HFF-Myc (cell line): ENCODE data around the gene CFAP100.

Source experiments
- DNase-seq: peaks from one replicate; pipeline ENCODE4 v3.0.0-alpha.2; 2011; ENCODE audit warnings: low read depth; ENCODE audit errors: extremely low read depth
- H3K4me3 ChIP-seq: replicated peaks from 2 replicates; pipeline ENCODE4 v1.5.1; 2011; ENCODE audit warnings: low read depth, mild to moderate bottlenecking, control low read depth, low read length
- TF ChIP-seq, protein P1 (sequence below): IDR thresholded peaks from 2 replicates; pipeline ENCODE4 v1.5.1; 2012; ENCODE audit warnings: mild to moderate bottlenecking, low read depth, low read length, control low read depth; ENCODE audit errors: missing control alignments

The CFAP100 gene

DNA sequence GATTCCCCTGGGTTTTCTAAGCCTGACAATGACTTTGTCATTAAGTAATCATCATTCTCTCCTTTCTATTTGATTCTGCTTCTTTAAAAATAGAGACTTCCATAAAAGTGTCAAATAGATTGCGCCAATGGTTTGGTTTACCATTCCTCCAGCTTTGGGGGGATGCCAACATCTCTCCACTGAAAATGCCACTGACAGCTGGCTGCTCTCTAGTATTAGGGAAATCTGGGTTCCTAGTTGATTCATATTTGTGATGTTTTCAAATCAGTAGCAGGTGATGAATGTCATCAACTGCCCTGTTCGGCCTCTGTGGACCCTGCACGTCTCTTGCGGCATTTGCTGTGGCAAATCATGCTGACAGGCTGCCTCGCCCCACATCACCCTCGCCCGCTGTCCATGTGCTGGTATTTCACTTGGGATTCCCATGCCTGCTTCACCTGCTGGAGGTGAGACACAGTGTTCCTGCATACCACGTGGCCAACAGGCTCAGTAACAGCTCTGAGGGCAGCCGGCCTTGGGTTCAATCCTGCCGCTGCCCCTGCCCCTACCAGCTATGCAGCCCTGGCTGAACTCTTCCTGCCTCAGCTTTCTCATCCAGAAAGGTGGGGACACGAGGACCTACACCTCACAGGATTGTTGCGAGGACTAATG is 52.9 kb downstream of the CFAP100 start:
- DNase-seq = no peak
- TF ChIP-seq, protein P1, sequence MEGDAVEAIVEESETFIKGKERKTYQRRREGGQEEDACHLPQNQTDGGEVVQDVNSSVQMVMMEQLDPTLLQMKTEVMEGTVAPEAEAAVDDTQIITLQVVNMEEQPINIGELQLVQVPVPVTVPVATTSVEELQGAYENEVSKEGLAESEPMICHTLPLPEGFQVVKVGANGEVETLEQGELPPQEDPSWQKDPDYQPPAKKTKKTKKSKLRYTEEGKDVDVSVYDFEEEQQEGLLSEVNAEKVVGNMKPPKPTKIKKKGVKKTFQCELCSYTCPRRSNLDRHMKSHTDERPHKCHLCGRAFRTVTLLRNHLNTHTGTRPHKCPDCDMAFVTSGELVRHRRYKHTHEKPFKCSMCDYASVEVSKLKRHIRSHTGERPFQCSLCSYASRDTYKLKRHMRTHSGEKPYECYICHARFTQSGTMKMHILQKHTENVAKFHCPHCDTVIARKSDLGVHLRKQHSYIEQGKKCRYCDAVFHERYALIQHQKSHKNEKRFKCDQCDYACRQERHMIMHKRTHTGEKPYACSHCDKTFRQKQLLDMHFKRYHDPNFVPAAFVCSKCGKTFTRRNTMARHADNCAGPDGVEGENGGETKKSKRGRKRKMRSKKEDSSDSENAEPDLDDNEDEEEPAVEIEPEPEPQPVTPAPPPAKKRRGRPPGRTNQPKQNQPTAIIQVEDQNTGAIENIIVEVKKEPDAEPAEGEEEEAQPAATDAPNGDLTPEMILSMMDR = no peak
- no peak overlapping the region for H3K4me3 ChIP-seq

DNA sequence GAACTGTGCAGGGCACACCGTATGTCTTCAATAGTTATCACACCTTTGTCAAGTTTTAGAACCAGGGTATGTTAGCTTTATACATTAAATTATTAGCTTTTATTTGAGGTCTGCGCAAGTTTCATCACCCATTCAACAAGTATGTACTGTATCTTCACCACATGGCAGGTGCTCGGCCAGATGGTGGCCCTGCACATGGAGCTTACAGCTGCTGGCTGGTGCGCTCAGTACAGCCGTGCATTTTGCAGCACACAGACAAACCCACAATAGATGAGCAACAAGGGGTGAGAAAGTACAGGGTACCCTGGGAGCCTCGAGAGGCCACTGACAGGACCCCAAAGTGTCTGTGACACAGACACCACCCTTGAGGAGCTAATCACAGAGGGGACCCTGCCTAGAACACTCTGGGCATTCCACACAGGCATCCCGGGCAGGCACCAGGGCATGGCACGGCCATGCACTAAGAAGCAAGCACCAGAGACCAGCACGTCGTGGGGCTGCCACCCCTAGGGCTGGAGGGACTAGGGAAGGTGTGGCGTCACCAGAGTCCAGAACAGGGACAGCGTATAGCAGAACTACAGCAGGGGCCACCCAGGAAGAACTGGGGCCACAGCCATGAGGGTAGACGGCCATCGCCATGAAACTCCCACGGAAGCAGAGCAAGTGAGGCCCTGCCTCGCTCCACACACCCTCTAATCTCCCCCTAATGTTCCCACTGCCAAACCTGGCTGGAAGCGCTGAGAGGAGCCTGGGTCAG is 53.6 kb downstream of the CFAP100 start:
- no peak for DNase-seq
- no peak overlapping the region for H3K4me3 ChIP-seq
- TF ChIP-seq, protein P1 = no peak

DNA sequence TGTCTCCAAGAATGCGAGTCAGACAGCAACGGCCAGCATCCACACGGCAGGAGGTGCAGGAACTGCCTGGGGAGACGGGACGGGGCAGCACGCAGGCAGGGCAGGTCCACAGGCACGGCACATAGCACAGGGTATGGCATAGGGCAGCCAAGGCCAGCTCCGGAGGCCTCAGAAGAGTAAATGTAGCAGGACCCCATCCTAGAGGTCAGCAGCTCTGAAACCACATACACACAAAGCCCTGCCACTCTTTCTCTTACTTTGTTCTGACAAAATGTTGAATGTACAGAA is 54.1 kb downstream of the CFAP100 start:
- DNase-seq = no peak
- H3K4me3 ChIP-seq = no peak overlapping the region
- TF ChIP-seq, protein P1 = no peak

DNA sequence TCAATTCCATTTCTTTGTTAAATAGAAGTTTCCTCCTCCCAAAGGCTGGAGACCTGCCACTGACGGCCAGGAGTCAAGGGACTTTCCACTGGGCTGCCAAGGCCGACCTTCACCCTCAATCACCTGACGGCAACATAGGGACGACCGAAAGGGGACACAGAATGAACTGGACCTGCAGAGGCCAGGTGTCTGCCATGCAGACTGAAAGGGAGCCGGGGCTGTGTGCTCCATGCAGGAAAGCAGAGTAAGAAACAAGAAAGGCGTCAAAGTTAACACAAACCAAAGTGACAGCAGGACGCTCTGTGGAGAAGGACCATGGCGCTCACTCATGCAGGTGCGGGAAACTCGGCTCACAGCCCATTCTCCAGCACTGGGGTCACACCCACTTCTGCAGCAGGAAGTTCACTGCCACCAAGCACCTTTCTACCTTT is 54.9 kb downstream of the CFAP100 start:
- no peak for DNase-seq
- TF ChIP-seq, protein P1 = no peak
- H3K4me3 ChIP-seq = no peak overlapping the region

DNA sequence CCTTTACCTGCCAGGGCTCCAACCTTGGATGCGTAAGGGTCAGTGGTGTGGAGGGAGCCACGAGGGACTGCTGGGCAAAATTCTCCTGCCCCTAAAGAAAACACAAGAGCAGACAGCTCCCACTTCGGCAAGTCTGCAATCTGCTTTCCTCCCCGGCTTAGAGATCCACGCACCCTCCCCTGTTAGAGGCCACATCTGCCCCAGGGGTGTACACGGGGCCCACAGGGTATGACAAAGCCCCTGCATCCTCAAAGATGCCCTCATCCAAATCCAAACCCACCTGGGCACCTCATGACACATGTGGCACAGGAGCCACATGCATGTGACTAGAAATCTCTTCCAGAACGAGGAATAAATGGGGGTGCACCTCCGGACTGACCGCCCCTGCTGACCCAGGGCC is 55.5 kb downstream of the CFAP100 start:
- DNase-seq = no peak
- H3K4me3 ChIP-seq = no peak overlapping the region
- TF ChIP-seq, protein P1 = no peak

- TF ChIP-seq, protein P1 = no peak
- DNase-seq = no peak
- no peak overlapping the region for H3K4me3 ChIP-seq
These were observed 56.0 kb downstream of the CFAP100 start for GRCh38 chr3:126450744-126451143.
